HG03175 (cell line): ENCODE results near the gene RAB11FIP4.

Experiments
- ATAC-seq: cut with Tn5 transposase; IDR thresholded peaks from one replicate; pipeline ENCODE4 v1.9.1; 2021; ENCODE audit warnings: mild to moderate bottlenecking, moderate library complexity; ENCODE audit not compliant: unreplicated experiment

The RAB11FIP4 gene

GRCh38 chr17:31480904-31481782 lies 89.7 kb downstream of the RAB11FIP4 start:
- ATAC-seq, result no peak

DNA sequence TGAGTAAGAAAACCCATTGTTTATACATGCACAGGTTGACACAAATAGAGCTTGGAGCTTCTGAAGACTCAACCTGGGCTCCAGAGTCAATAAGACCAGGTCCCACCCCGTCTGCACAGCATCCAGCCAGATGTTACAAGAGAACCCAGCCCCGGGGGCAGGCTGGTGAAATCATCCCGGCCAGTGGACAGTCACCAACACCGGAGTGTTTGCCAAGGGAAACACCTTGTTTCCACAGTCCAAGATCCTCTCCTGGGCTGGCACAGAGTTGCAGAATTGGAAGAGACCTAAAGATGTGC lies 90.3 kb downstream of the RAB11FIP4 start:
- ATAC-seq, result no peak

- no peak for ATAC-seq
Measured at GRCh38 chr17:31484821-31485220, 93.3 kb downstream of the RAB11FIP4 start.

- no peak for ATAC-seq
Measured at GRCh38 chr17:31486351-31487062, 95.0 kb downstream of the RAB11FIP4 start.

- no peak for ATAC-seq
Measured at GRCh38 chr17:31487063-31487647, 95.7 kb downstream of the RAB11FIP4 start.

DNA sequence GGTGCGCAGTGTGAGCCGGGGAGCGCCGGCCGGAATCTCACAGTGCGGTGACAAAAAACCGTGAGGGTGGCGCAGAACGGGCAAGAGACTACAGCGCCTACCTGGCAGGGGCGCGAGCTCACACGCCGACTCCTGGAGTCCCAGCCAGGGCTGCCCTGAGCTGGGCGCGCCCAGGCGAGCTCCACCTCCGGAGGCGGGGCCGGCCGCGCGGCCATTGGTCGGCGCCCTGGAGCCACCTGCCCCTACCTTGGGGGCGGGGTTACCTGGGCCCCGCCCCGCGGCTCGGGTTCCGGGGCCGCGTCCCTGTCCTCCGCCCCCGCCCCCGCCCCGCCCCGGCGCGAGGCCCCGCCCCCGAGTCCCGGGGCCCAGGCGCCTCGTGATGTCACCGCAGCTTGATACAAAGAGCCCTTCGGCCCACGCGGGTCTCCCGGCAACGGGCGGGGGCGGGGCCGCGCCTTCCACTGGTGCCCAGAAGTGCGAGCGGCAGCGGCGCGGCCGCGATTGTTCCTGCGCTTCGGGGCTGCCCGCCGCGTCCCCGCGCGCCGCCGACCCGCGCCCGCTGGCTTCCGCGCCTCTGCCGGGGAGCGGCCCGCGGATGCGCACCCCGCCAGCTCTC lies 96.3 kb downstream of the RAB11FIP4 start:
- peak; percentile 64 for ATAC-seq

DNA sequence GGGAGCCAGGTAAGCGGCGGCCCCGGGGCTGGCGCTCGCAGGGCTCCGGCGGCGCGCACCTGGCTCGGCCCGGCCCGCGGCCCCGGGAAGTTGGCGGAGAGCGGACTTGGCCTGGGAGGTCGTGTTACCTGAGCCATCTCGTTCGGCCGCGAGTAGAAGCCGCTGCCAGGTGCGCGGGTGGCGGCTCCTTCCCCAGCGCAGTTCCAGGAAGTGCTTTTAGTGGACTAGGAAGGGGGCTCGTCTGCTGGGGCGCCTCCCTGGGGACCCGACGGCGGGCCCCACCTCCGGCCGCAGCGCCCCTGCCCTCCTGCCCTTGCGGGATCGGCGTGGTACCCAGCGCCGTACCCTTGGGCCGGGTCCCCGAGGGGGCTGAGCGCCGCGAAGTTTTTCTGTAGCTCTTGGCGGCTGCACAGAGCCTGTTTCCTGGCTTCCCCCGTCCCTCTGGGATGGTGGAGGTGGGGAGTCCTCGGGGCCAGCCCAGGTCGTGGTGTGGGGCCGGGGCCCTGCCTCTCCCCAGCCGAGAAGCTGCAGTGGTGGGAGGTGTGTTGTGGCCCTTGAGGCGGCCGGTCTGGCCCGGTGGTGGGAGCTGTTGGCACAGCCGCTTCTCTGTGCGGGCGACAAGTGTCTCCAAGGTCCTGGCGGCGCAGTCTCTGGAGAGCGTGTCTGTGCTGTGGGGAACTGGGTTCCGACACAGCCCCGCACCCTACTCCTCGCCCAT lies 96.9 kb downstream of the RAB11FIP4 start:
- no peak for ATAC-seq

GRCh38 chr17:31488982-31489294 lies 97.5 kb downstream of the RAB11FIP4 start:
- no peak for ATAC-seq

- no peak for ATAC-seq
Measured at GRCh38 chr17:31489295-31490018, 98.0 kb downstream of the RAB11FIP4 start.

DNA sequence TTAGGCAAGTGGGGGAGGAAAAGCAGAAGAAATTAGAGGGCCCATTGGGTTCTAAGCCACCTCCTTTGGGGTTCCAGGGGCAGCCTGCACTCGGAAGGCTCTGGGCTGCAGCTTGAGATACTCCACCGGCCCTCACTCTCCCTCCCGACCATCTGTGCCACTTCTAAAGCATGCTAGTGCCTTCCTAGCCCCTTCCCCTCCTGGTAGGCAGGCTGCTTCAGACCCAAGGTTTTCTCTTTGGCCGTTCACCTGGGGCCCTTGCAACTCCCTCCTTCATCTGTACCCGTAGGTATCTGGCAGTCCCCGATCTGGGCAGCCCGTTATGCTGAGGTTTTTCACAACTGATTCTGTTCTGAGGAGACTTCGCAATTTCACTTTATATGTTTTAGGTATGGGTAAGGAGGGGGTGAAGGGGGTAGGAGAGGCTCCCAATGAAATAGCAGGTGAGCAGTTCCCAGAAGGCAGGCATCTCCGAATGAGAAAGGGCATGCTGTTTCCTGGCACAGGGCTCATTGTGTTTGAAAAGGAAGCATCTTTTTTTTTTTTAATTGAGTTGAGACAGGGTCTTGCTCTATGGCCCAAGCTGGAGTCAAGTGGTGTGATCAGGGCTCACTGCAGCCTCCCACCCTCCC lies 98.7 kb downstream of the RAB11FIP4 start:
- ATAC-seq, result no peak

DNA sequence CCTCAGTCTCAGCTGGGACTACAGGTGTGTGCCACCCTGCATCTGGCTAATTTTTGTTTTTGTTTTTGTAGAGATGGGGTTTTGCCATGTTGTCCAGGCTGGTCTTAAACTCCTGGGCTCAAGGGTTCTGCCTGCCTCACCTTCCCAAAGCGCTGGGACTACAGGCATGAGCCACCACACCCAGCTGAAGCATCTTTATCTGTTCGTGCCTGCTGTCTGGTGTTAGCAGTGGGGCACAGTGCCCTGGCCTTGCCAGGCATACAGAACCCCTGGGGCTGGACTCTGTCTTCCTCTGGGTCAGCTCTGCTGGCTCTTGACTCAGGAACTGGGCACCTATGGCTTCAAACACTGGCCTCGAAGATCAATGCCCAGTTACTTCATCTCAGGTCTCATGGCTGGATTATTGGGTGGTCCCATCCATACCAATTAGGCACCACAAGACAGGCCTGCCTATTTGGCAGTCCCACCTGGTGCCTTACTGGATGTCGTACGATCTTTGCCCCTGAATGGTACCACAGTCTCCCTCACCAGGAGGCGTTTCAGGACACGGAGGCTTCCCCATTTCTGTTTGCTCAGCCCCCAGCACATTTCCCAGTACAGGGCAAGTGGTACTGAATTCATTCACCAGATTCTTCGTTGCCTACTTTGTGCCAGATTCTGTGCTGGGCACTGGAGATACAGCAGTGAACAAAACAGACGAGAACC lies 99.3 kb downstream of the RAB11FIP4 start:
- no peak for ATAC-seq

DNA sequence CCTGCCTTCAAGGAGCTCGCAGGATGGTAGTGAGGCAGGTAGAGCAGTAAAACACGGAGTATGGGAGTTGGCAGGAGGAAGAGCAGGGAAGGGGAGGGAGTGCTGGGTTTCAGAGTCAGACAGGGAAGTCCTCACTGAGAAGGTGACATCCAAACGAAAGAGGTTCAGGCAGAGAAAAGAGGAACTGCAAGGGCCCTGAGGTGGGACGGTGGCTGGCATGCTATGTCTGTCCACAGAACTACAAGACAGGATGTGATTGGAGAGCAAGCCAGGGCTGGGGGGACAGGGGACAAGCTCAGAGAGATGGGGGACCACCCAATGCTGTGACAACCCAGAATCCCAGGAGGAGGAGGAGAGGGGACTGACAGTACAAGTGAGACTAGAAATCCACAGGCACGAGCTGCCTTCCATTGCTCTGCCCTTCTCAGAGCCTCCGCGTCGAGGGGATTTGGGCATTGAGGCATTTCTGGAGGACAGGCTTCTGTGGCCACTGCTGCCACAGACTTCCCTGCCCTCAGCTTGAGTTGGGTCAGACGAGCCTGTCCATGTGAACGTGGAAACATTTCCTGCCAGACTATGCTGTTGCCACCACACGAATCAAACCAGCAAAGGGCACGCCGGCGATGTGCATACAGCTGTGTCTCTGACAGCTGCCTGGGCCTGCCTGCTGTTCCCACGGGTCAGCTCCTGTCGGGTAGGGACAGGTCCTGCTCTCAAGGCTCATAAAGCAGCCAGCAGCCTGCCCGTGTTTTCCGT lies 100.1 kb downstream of the RAB11FIP4 start:
- ATAC-seq, result no peak

GRCh38 chr17:31492206-31492605 lies 100.7 kb downstream of the RAB11FIP4 start:
- ATAC-seq, result no peak

GRCh38 chr17:31492880-31493655 lies 101.6 kb downstream of the RAB11FIP4 start:
- no peak for ATAC-seq

GRCh38 chr17:31493656-31494155 lies 102.2 kb downstream of the RAB11FIP4 start:
- ATAC-seq, result no peak

DNA sequence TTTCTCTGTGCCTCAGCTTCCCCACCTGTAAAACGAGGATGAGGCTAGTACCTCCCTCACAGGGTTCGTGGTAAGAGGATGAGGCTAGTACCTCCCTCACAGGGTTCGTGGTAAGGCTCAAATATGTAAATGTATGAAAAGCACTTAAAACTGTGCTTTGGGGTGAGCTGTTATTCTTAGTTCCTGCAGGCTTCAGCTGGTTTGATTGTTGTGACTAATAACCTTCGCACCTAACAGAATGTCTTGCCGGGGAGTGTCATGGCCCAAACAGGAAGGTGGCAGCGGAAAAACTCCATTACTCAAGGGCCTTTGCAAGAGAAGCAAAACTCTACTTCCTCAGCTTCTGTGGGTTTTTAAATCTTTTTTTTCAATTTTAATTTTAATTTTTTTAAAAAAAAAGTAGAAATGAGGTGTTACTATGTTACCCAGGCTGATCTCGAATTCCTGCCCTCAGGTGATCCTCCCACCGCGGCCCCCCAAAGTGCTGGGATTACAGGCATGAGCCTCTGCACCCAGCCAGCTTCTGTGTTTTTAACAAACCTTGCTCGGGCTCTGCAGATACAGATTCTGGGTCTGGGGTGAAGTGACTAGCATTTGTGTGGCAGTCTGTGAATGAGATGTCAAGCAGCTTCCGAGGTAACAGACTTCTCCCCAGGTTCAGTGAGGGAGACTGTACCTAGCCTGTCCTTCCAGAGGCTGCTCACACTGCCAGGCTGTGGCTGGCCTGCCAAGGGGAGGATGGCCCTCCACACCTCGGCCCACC lies 103.0 kb downstream of the RAB11FIP4 start:
- ATAC-seq, result peak; percentile 68
